Superior temporal gyrus (tissue), 1 donor: ENCODE measurements around the gene FBH1.
"Not testable (repeated sequence)": the region's sequence is repeated elsewhere in the genome, so short reads cannot be mapped to it uniquely, and the experiment has no call there.

ENCODE experiments used
- DNase-seq: peaks from one replicate; pipeline ENCODE4 v3.0.0-alpha.2; 2016; ENCODE audit errors: extremely low spot score

The FBH1 gene

GRCh38 chr10:5876181-5876768 lies 13.8 kb upstream of the FBH1 start:
- DNase-seq, result no peak

- not testable (repeated sequence) for DNase-seq
Observed at GRCh38 chr10:5877041-5877440, 13.0 kb upstream of the FBH1 start.

- DNase-seq, result no peak
Observed at GRCh38 chr10:5882961-5883360, 7.1 kb upstream of the FBH1 start.

GRCh38 chr10:5885619-5886018 lies 4.4 kb upstream of the FBH1 start:
- DNase-seq, result no peak

- DNase-seq, result no peak
Observed at GRCh38 chr10:5887029-5887428, 3.0 kb upstream of the FBH1 start.

GRCh38 chr10:5887641-5888040 lies 2.4 kb upstream of the FBH1 start:
- no peak for DNase-seq

GRCh38 chr10:5888351-5888750 lies 1.7 kb upstream of the FBH1 start:
- DNase-seq, result peak; percentile 40

GRCh38 chr10:5888843-5889623 lies 1.0 kb upstream of the FBH1 start:
- no peak for DNase-seq

GRCh38 chr10:5890452-5890915 lies 441 bp downstream of the FBH1 start:
- no peak for DNase-seq

- no peak for DNase-seq
Observed at GRCh38 chr10:5891009-5891408, 966 bp downstream of the FBH1 start.

GRCh38 chr10:5892007-5892406 lies 2.0 kb downstream of the FBH1 start:
- DNase-seq, result no peak

- DNase-seq, result no peak
Observed at GRCh38 chr10:5893321-5893720, 3.3 kb downstream of the FBH1 start.

- DNase-seq, result no peak
Observed at GRCh38 chr10:5894403-5894802, 4.4 kb downstream of the FBH1 start.

GRCh38 chr10:5894873-5895272 lies 4.8 kb downstream of the FBH1 start:
- no peak for DNase-seq

- no peak for DNase-seq
Observed at GRCh38 chr10:5895365-5895764, 5.3 kb downstream of the FBH1 start.

- DNase-seq, result no peak
Observed at GRCh38 chr10:5895804-5896203, 5.8 kb downstream of the FBH1 start.

- DNase-seq, result no peak
Observed at GRCh38 chr10:5896208-5897052, 6.4 kb downstream of the FBH1 start.

- no peak for DNase-seq
Observed at GRCh38 chr10:5897053-5897340, 7.0 kb downstream of the FBH1 start.

- no peak for DNase-seq
Observed at GRCh38 chr10:5897504-5897903, 7.5 kb downstream of the FBH1 start.

- no peak for DNase-seq
Observed at GRCh38 chr10:5898163-5898562, 8.1 kb downstream of the FBH1 start.

- DNase-seq, result no peak
Observed at GRCh38 chr10:5900247-5900646, 10.2 kb downstream of the FBH1 start.

GRCh38 chr10:5902511-5903274 lies 12.7 kb downstream of the FBH1 start:
- DNase-seq, result no peak
